Cardiac fibroblast (primary cell): ENCODE results near the gene HDC.

Source experiments
- DNase-seq, 2 donors: peaks; one replicate each; pipeline versions ENCODE4 v3.0.0 to v3.0.0-alpha.2; 2010; ENCODE audit warnings: low read depth in 2 of 2
- H3K4me3 ChIP-seq, 2 donors: replicated peaks in 1 of 2; 1 replicate in 1 of 2; 2 replicates in 1 of 2; pipeline ENCODE4 v1.5.1; 2011; ENCODE audit warnings: low read depth in 2 of 2, low read length in 2 of 2, mild to moderate bottlenecking in 2 of 2, moderate library complexity in 1 of 2
- TF ChIP-seq, protein P1 (sequence below): IDR thresholded peaks from one replicate; pipeline ENCODE4 v1.5.1; 2011; ENCODE audit warnings: low read depth, mild to moderate bottlenecking, low read length, inconsistent platforms

Gene HDC, protein sequence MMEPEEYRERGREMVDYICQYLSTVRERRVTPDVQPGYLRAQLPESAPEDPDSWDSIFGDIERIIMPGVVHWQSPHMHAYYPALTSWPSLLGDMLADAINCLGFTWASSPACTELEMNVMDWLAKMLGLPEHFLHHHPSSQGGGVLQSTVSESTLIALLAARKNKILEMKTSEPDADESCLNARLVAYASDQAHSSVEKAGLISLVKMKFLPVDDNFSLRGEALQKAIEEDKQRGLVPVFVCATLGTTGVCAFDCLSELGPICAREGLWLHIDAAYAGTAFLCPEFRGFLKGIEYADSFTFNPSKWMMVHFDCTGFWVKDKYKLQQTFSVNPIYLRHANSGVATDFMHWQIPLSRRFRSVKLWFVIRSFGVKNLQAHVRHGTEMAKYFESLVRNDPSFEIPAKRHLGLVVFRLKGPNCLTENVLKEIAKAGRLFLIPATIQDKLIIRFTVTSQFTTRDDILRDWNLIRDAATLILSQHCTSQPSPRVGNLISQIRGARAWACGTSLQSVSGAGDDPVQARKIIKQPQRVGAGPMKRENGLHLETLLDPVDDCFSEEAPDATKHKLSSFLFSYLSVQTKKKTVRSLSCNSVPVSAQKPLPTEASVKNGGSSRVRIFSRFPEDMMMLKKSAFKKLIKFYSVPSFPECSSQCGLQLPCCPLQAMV

DNA sequence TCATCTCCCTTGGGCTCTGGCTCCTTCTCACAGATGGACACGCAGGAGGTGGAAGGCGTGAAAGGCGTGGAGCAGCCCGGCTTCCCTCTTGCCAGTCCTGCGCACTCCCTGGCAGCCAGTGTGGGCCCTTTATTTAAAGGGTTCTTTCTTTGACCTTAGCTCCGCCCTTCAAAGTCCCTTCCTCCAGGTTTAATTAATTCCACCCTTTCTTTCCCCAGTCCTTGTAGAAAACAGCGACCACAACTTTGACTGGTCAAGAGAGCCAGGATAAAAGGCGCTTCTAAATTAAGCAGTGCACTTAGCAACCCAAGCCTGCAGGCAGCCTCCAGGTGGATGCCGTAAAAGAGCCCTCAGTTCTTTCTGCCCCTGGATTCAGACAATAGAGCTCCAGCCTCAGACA, at the start of gene HDC:
HDC (minus strand) TSS at position 107 of the 400 bp plus-strand sequence; CDS start at position 4, 103 bp downstream.
- no peak within 1 kb of the TSS for H3K4me3 ChIP-seq
- DNase-seq, result no peak
- TF ChIP-seq, protein P1, sequence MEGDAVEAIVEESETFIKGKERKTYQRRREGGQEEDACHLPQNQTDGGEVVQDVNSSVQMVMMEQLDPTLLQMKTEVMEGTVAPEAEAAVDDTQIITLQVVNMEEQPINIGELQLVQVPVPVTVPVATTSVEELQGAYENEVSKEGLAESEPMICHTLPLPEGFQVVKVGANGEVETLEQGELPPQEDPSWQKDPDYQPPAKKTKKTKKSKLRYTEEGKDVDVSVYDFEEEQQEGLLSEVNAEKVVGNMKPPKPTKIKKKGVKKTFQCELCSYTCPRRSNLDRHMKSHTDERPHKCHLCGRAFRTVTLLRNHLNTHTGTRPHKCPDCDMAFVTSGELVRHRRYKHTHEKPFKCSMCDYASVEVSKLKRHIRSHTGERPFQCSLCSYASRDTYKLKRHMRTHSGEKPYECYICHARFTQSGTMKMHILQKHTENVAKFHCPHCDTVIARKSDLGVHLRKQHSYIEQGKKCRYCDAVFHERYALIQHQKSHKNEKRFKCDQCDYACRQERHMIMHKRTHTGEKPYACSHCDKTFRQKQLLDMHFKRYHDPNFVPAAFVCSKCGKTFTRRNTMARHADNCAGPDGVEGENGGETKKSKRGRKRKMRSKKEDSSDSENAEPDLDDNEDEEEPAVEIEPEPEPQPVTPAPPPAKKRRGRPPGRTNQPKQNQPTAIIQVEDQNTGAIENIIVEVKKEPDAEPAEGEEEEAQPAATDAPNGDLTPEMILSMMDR, result no peak

DNA sequence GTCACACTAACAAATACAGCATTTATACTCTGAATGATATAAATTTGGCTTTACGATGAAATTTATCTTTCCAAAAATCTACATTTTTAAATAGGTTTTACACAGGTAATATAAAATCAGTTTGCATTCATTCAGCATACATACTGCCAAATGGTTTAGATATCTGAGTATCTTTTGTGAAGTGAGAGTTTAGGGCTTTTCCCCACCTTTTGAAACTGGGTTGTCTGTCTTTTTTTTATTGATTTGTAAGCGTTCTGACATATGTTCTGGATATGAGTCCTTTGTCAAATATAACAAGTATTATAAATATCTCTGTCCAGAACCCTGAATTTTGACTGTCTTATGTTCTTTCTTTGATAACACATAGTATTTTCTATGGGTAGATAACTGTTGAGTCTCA, 47.1 kb upstream of the HDC start:
- no peak overlapping the region for H3K4me3 ChIP-seq
- TF ChIP-seq, protein P1, result no peak
- no peak for DNase-seq

DNA sequence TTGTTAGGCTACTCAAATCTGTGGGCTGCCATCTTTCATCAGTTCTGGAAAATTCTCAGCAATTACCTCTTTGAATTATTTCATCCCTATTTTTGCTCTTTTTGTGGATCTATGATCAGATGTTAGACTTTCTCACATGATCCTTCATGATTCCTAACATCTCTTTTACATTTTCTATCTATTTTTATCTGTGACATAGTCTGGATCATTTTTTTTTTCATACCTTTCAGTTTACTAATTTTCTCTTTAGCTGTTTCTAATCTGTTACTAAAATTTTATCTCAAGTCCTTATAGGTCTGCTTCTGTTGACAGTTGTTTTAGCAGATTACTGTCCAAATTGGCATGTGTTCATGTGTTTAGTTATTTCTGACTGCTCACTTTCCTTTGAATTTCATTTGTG, 42.3 kb upstream of the HDC start:
- TF ChIP-seq, protein P1, result no peak
- DNase-seq, result no peak
- no peak overlapping the region for H3K4me3 ChIP-seq

DNA sequence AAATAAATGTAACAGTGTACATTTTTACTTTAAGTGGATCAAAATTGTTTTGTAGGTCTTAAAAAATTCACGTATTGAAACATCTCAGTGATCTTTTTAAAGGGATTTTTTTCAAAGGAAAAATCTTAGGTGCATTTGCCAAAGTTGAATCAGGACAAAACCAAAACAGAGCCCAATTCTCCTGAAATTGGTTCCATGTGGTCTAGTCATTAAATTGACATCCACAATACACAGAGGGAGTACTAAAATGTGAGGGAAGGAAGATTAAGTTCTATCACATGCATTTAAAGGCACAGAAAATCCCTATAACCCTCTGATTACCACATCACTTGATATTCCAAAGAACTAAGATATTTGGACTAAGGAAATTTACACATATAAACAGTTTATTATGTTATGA, 39.3 kb upstream of the HDC start:
- TF ChIP-seq, protein P1, result no peak
- no peak overlapping the region for H3K4me3 ChIP-seq
- DNase-seq, result no peak

DNA sequence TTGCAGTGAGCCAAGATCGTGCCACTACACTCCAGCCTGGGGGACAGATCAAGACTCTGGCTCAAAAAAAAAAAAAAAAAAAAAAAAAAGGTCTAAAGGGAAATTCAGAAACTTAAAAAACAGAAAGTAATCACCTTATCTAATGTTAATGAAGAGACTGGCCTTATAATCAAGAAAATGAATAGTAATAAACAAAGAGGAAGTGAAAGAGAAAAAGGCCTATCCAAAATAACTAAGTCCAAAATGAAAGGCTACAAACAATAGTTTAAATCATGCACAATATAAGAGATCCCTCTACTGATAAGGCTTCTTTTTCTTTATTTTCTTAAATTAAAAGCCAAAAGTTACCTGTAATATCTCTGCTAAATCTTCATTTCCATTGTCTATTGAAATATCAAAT, 37.1 kb upstream of the HDC start:
- H3K4me3 ChIP-seq, result no peak overlapping the region
- no peak for DNase-seq
- TF ChIP-seq, protein P1, result no peak

DNA sequence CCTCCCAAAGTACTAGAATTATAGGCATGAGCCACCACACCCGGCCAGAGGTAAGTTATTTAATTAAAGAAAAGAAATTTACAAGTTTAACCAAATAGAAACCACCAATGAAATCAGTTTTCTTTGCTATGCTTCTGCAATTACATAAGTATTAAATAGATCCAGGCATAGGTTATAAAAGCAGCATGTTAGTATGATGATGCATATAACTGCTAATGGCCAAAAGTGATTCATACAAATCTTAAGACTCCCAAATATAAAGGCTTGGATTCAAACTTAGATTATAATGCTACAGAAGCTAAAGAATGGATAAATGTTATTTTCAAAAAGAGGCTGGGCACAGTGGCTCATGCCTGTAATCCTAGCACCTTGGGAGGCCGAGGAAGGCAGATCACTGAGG, 32.8 kb upstream of the HDC start:
- no peak overlapping the region for H3K4me3 ChIP-seq
- TF ChIP-seq, protein P1, result no peak
- DNase-seq, result no peak
